HG03439 (cell line): ENCODE measurements around the gene FAM47C.
"Not testable (repeated sequence)": the region's sequence is repeated elsewhere in the genome, so short reads cannot be mapped to it uniquely, and the experiment has no call there.

Experiments
- ATAC-seq: cut with Tn5 transposase; IDR thresholded peaks from one replicate; pipeline ENCODE4 v1.9.1; 2021; ENCODE audit warnings: mild to moderate bottlenecking, moderate library complexity; ENCODE audit not compliant: unreplicated experiment

Gene FAM47C

DNA sequence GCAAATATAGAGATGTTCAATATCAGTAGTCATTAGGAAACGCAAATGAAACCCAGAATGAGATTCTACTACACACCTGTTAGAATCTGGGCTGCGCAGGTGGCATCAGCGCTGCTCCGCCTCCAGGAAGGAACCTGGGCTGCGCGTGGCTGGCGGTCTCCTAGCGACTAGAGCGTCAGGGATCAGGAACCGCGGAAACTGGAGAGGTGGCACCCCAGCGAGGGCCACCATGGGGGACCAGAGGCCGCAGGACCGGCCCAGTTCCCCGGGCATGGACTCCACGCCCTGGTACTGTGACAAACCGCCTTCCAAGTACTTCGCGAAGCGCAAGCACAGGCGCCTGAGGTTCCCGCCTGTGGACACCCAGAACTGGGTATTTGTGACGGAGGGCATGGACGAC lies at the start of gene FAM47C:
Gene FAM47C, plus strand, starts transcription at position 185 of the 400 bp plus-strand sequence. Its CDS starts 45 bp downstream, at position 230.
- ATAC-seq: not testable (repeated sequence)

DNA sequence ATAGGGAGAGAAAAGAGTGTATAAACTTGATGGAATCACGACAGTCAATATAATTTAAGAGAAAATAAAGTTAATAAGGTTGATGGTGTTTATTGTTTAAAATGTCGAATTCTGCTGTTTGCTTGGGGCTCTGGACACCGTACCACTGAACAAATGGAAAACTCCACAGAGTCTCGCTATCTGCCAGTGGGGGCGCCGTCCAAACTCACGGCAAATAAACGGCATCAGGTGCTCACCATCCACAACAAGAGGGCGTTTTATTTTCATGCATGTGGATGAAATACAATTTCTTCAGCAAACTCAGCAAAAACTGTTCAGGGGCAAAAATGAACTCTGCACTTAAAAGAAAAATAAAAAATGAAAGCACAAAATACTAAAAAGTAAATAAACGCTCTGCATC lies 46.6 kb upstream of the FAM47C start:
- ATAC-seq: no peak

DNA sequence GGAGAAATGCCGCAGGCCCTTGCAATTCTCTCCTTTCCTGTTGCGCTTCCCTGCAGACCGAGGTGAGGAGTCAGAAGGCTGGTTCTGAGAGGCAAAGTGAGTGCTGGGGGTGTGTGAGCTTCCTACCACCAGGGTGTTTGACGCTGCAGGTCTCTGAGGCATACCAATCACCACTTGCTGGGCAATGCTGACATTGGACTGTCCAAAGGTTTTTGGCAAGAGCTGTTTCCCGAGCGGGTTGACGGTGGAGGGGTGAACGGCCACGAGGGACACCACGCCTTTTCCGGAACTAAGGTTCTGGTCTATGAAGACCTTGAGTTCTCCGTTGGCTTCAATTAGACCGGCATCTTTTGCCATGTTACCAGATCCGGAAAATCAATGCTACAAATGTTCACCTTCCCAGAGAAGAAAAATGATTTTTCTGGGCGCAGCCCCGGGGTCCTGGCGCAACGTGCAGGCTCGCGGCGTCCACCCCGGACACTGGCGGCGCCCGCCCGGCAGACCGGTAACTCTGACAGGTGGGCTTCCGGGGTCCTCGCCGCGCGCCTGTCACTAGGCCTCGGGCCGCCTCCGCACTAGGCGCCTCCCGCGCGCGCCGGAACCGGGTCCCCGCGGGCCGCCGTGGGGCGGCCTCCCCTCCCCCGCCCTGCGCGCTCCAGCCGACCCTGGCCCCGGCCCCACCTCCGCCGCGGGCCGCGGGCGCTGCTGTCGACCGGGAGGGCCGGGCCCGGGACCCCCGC lies 44.9 kb upstream of the FAM47C start:
- no peak for ATAC-seq

DNA sequence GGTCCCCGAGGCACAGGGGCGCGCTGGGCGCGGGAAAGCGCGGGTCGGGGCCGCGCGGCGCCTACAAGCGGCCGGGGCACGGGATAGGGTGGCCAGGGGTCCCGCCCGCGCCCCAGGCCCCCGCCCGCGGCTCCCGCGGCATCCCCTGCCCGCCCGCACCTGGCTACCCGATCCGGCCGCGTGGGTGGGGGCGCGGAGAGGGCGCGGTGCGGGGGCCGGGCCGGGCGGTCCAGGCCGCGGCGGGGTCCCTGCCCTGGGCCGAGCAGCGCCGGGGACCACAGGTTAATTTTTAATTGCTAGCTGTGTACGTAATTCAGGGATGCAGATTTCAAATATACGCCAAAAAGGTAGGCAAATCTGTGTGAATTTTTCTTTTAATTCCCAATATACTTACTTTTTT lies 44.3 kb upstream of the FAM47C start:
- no peak for ATAC-seq

DNA sequence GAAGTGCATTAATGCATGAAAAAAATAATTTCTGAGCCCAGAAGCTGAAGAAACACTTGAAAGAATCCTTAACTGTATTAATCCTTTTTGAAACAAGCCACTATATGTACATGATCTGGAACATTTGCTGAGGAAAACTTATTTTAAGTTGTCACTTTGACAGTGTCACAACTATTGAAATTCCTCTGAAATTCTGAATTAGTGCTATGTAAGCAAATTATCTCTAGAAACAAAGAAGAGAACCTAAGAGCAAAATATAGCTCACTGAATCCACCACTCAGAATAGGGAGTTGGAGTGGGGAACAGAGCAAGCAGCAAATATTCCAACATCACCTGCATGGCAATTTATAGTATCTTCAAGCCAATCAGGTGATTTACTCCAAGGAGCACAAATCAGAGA lies 34.6 kb upstream of the FAM47C start:
- ATAC-seq: no peak

DNA sequence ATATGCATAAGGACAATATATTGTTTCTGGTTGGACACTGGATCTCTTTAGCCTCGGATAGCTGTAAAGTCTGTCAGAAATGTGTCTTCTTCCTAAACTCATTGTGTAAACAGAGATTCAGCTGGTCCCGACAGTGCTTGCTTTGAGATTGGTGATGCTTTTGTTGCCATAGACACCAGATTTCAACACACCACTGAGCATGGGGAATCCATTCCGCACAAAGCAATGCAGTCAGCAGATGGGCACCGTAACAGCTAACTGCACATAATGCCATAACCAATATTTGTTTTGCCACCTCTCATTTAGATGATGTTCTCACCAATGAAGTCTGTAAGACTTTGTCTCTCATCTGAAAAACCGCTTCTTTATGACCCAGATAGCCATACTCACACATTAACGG lies 33.3 kb upstream of the FAM47C start:
- no peak for ATAC-seq

DNA sequence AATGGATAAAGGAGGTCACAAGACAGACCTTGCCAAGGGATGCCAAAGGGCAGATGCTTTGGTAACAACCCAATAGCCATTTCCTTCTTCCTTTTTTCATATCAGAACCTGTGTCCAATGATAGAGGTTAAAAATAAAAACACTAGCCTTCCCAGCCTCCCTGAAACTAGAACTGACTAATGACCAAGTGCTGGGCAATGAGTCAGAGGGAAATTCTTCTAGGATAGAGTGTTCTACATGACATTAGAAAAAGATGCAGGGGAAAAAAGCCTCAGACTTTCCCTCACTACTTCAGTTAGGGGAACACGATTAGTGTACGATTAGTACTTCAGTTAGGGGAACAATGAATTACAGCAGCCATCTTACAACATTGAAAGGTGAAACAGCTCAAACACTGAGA lies 29.3 kb upstream of the FAM47C start:
- no peak for ATAC-seq

DNA sequence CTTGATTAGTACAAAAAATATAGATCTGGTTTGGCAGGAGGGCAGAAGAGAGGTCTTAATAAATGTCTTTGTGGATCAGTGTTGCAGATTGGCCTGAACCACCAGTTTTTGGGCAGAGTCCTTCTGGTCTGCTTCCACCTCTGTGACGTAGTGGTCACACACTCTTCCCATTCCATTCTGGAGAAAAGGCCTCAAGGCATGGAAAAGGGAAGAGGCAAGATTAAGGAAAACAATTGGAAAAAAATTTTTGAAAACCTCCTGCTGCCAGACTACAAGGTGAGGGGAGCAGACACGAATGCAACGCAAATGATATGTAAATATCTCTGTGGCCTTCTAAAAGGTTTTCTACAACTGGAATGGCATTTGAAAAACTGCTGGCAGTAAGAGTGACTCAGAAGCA lies 24.3 kb upstream of the FAM47C start:
- no peak for ATAC-seq

DNA sequence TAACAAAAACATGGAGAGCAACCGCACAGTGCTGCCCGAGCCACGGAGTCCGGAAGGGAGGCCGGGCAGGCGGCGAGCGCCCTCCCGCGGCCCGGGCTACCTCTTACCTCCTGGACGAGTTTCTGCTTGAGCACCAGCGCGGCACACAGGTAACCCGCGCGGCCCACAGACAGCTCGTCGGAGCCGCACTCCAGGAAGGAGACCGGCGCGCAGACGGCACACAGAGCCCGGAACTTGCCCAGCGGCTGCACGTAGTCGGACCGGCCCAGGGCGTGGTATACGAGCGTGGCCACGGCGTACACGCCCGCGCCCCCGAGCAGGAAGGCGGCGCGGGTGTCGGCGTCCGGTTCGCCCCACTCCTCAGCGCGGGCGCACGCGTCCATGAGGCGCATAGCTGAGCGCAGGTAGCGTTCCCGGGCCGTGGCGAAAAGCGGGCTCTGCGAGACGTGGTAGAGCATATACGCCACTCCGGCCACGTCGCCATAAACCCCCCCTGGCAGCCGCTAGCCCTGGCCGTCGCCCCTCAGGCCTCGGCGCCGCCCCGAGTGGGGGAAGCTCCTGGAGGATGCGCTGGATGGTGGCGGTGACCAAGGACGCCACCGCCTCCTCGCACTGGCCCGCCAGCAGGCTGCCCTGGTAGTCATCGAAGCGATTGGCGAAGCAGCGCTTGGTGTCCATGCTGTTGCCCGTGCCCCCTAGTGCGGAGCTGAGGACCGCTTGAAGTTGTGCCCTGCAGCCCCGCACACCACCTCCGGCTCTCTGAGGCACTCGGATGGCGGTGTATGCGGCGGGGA lies 22.6 kb upstream of the FAM47C start:
- ATAC-seq: not testable (repeated sequence)

DNA sequence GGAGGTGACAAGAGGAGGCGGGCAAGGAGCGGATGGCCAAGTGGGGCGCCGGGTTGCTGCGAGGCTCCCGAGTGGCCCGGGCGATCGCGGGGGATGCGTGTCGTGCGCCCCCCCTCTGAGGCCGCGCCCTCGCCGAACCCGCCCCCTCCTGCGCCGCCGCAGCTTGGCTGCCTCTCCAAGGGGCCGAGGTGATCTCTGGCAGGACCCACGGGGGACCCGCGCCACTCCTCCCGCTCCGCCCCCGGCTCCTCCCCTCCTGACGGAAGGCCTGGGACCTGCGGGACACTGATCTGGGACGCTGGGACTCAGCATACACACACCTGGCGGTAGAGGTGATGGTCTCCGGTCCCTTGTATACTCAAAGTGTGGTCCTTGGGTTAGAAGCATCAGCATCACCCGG lies 21.9 kb upstream of the FAM47C start:
- no peak for ATAC-seq

DNA sequence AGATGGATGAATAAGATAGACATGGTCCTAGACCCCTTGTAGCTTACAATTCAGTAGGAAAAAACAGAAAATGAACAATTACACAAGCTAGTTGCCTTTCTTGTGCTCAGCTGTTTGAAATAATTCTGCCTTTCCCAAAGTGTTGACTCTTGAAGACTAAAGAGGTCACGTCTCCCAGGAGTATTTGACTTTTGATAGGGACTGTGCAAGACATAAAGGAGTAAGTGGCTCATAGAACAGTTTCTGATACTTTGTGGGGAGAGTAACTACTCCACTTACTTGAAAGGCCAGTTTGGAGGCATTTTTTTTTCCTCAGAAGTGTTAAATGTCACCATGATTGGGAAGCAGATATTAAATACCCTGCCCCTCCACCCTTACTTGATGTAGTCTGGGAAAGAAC lies 21.0 kb upstream of the FAM47C start:
- ATAC-seq: not testable (repeated sequence)

DNA sequence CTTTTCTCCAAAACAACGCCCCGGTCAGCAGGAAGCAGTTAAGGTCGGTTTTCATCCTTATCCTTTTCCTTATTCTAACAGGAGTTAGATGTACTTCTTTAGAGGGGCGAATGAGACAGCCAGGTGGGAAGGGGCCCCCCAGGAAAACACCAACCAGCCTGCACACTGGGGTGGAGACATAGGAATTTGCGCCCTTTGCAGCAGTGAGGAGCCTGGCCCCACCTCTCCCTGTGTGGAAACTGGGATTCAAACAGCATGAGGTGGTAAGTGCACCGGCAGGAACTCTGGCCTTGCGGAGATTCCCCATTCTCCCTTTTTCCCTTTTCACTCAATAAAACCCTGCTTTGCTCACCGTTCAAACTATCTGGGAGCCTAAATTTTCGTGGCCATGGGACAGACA lies 8.0 kb upstream of the FAM47C start:
- ATAC-seq: no peak

DNA sequence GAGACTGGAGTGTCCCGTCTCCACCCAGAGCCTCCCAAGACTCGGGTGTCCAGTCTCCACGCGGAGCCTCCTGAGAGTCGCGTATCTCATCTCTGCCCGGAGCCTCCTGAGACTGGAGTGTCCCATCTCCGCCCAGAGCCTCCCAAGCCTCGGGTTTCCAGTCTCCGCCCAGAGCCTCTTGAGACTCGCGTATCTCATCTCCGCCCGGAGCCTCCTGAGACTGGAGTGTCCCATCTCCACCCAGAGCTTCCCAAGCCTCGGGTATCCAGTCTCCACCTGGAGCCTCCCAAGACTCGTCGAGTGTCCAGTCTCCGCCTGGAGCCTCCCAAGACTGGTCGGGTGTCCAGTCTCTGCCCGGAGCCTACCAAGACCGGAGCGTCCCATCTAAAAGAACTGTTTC lies 2.3 kb downstream of the FAM47C start:
- ATAC-seq: no peak

DNA sequence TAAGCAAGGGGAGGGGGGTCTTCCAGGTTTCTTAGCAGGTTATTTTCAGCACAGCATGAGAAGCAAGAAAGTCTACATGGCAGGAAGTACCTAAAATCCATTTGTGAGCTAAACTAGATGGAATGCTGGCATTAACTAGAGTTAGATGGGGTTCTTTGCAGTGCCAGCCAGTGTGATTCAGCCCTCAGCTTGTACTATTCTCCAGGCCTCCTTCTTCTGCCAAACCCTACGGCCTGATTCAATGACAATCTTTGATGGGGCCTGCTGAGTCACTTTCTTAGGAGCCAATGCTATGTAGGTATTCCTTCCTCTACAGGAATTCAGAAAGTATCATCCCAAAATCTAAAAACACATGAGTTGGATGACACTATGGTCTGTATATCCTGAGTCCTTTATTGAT lies 26.1 kb downstream of the FAM47C start:
- not testable (repeated sequence) for ATAC-seq

DNA sequence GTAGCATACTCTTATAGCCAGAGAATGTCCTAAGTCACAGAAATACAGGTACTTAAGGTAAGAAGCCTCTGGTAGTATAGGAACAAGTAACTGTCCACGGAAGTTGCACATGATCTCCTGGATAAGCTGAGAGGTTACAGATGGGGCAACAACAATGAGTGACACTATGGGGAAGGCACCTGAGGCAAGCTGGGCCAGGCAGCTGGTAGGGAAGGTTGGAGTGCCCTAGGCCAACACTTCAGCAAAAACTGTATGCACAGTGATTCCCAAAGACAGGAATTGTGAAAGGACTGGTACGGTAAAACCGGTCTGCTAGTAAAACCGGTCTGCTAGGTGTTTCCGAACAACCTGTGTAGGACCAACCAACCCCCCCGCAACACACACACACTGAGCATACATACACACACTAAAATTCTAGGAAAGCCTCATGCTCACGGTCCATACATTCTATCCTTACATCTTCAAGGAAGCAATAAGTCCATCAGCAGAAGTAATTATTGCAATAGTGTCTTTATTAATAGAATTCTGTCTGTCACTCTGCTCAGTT lies 28.6 kb downstream of the FAM47C start:
- not testable (repeated sequence) for ATAC-seq

DNA sequence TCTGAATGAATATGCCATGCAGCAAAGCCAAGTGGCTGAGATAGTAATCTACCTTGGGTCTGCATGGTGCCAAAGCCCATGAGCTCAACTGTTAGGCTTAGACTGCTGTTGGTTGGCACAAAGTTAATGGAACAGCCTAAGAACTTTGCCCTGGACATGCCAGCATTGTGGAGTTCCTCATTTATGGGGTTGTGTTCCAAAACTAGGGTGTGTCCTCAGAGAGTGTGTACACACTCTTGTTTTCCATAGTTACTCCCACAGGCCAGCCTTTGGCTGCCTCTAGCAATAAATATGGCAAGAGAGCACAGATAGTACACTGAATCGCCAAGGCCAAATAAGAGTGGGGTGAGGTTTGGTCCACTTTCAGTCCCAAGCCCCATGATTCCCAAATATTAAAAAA lies 30.6 kb downstream of the FAM47C start:
- ATAC-seq: not testable (repeated sequence)

DNA sequence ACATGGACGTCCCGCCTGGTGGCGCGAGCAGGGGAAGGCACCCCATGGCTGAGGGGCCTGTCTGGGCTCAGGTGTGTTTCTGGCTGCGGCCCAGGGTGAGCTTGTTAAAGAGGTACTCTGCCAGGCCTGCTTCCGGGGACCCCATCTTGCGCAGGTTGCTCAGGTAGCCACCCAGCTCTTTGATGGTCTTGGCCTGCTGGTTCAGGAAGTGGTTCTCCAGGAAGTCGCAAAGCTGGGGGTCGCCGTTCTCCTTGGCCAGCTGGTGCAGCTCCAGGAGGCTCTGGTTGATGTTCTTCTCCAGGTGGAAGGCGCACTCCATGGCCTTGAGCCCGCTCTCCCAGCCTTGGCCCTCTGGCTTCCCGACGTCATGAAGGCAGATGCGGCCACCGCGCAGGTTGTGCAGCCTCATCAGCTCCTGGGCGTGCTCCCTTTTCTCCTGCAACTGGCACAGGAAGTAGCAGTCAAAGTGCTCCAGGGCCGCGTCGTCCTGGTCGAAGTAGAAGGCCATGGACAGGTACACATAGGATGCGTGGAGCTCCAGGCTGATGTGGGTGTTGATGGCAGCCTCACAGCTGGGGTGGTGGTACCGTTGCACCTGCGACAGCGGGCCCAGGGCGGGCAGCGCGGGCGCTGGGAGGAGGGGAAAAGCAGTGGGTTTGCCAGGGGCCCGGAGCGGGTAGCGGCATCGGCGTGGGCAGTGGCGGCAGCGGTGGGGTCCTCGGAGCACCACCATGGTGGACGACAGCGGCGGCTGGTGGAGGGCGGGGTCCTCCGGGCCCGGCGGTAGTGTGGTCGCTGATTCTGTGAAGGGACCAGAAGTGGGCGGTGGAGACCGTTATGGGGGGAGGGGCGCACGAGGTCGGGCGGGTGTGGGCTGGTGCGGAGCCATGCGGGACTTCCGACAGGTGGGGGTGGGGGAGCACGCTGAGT lies 35.1 kb downstream of the FAM47C start:
- not testable (repeated sequence) for ATAC-seq

DNA sequence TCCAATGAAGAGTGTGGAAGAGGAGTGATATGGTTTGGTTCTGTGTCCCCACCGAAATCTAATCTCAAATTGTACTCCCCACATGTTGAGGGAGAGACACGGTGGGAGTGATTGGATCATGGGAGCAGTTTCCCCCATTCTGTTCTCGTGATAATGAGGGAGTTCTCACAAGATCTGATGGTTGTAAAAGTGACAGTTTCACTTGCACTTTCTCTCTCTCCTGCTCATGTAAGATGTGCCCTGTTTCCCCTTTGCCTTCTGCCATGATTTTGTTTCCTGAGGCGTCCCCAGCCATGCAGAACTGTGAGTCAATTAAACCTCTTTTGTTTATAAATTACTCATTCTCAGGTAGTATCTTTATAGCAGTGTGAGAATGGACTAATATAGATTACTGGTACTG lies 39.6 kb downstream of the FAM47C start:
- no peak for ATAC-seq

DNA sequence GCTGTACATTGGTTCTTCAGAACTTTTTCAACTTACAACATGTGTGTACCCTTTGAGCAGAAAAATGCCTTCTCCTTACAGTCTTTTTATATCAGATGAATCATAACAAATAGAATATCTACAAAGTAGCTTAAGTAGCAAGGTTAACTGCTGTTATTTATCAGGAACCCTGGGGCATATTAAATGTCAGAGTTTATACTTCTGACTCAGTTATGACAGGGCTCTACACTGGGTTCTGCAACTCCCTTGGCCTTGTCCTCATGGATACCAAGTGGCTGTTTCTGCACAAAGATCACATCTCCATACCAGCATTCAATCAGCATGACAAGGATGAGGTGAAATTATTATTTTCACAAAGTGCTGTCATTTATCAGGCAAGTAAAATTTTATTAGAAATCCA lies 49.4 kb downstream of the FAM47C start:
- ATAC-seq: not testable (repeated sequence)

DNA sequence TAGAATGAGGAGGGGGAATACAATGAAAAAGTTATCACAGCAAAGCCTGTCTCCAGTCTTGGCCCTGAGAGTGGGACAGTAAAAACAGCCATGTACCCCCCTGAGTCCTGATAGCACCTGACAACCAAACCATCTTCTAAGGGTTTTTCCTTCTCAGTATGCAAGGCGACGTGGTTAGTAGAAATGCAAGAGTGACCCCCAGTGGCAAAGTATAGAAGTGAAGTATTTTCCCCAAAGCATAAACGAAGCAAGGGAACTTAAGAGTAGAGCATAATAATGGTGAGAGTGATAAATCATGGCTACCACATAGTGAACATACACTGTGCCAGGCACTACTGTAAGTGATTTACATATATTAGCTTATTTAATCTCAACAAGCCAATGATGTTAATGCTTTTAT lies 52.8 kb downstream of the FAM47C start:
- no peak for ATAC-seq
